A673 (cell line): ENCODE measurements around the gene DLG2.

ENCODE experiments used
- CTCF ChIP-seq: fragments of 300-800, 200-600 bp; sonication (generic); conservative IDR thresholded peaks from 2 replicates; pipeline ENCODE4 v1.5.1; 2017; ENCODE audit warnings: low read depth, mild to moderate bottlenecking, antibody characterized with exemption, low read length, moderate library complexity, mixed read lengths
- EZH2 ChIP-seq: fragments of 200-600 bp; sonication (generic); IDR thresholded peaks from 2 replicates; pipeline ENCODE4 v1.6.1; 2017; ENCODE audit warnings: borderline replicate concordance, low read depth, mild to moderate bottlenecking, mixed read lengths, antibody characterized with exemption, low read length; ENCODE audit not compliant: poor library complexity, severe bottlenecking

GRCh38 chr11:84922836-84923235, 704.3 kb downstream of the DLG2 start:
- TF ChIP-seq CTCF: no peak
- TF ChIP-seq EZH2: no peak
